ENCODE data around the gene ERICH3.

ERICH3 gene

DNA sequence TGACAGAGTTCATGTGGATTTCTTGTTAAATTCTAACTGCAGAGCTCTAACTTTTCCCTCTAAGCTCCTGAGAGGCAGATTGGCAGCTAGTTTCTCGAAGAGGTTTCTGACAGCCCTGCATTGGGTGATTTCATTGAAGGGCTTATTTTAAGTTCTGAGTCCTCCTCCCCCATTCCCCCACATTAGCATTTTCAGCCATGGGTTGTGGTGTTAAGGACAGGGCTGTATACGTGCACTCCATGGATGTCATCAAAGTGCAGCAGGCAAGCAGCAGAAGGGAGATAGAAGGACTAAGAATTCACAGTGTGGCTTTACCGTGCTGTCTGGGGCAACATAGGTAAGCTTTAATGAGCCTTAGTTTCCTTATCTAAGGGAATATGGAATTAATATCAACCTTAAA is 40.3 kb upstream of the ERICH3 start:
- no peak for DNase-seq (ENCODE audit: low spot score)
- TF ChIP-seq, protein P1, sequence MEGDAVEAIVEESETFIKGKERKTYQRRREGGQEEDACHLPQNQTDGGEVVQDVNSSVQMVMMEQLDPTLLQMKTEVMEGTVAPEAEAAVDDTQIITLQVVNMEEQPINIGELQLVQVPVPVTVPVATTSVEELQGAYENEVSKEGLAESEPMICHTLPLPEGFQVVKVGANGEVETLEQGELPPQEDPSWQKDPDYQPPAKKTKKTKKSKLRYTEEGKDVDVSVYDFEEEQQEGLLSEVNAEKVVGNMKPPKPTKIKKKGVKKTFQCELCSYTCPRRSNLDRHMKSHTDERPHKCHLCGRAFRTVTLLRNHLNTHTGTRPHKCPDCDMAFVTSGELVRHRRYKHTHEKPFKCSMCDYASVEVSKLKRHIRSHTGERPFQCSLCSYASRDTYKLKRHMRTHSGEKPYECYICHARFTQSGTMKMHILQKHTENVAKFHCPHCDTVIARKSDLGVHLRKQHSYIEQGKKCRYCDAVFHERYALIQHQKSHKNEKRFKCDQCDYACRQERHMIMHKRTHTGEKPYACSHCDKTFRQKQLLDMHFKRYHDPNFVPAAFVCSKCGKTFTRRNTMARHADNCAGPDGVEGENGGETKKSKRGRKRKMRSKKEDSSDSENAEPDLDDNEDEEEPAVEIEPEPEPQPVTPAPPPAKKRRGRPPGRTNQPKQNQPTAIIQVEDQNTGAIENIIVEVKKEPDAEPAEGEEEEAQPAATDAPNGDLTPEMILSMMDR (IDR thresholded peaks at IDR 0.05; ENCODE audit: extremely low read depth, missing control alignments), result no peak

DNA sequence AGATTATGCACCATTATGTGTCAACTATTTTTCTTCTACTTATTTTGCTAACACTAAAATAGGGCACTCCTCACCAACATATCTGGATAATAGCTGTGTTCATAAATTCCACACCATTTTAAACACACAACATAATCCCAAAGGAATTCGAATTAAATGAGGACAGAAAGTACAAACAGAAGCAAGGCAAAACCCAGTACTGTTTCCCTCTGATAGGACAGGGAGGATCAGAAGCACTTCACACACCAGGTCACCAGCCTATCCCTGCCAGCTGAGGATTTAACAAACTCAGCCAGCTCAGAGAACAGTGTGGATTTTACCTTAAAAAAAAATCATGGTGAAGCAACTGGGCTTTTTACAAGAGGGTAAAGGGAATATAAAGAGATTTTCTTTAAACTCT is 39.3 kb upstream of the ERICH3 start:
- DNase-seq (ENCODE audit: low spot score), result no peak
- TF ChIP-seq, protein P1 (IDR thresholded peaks at IDR 0.05; ENCODE audit: extremely low read depth, missing control alignments), result no peak

DNA sequence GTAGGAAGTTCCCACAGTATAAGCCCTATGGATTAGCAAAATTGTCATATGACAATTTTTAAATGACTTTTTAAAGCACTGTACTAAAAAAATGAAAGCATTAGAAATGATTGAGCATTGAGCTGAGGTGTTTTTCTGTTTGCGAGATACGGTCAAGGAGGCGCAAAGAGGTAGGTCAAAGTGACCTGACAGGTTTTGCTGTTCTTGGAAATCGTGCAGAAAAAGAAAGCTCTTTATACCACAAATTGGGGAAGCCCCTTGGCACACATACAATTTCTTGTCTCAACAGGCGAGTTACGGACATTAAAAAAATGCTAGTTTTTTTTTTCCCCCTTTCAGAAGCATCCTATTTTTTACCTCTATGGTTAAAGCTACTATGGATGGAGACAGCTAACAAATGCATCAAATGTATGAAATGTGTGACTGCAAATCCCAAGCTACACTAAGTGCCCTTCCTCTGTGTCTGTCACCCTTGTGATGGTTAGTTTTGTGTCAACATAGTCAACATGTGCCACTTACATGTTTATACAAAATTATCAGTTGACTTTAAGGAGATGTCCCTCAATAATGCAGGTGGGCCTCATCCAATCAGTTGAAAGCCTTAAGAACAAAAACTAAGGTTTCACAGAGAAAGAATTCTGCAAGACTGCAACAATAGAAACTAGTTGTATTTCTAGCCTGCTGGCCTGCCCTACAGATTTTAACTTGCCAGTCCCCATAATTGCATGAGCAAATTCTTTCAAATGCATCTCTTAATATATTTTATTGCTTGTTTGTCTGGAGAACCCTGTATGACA is 30.0 kb upstream of the ERICH3 start:
- TF ChIP-seq, protein P1 (IDR thresholded peaks at IDR 0.05; ENCODE audit: extremely low read depth, missing control alignments), result no peak
- no peak for DNase-seq (ENCODE audit: low spot score)

DNA sequence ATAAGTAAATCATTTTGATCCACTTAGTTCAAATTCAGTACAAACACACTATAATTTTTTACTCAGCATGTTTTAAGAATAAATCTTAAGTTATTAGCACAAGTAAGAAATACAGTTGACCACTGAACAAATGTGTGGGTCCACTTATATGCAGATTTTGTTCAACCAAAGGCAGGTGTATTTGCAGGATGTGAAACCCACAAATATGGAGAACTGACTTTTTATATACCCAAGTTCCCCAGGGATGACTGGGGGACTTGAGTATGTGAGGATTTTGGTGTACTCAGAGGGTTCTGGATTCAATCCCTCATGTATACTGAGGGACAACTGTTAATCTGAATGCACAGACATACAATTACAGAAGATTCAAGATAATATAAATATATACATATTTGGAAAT is 25.7 kb upstream of the ERICH3 start:
- TF ChIP-seq, protein P1 (IDR thresholded peaks at IDR 0.05; ENCODE audit: extremely low read depth, missing control alignments), result no peak
- no peak for DNase-seq (ENCODE audit: low spot score)

- TF ChIP-seq, protein P1 (IDR thresholded peaks at IDR 0.05; ENCODE audit: extremely low read depth, missing control alignments), result no peak
Measured at GRCh38 chr1:74697832-74698231, 24.2 kb upstream of the ERICH3 start.

DNA sequence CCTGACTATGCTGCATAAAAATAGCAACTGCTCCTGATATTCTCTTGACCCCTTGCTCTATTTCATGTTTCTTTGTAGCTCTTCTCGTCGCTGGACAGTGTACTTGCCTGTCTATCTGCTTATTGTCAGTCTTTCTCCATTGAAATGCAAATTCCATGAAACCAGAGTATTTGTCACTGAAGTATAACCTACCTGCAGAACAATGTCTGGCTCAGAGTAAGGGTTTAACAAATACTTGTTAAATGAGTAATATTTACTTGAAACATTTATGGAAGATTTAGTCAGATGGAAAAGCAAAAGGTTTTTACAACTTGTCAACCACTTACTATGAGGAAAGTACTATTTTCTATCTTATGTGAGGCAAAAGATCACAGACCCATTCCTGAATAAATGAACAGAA is 19.9 kb upstream of the ERICH3 start:
- no peak for DNase-seq (ENCODE audit: low spot score)
- TF ChIP-seq, protein P1 (IDR thresholded peaks at IDR 0.05; ENCODE audit: extremely low read depth, missing control alignments), result no peak

More at GRCh38 chr1:74697832-74698231, 24.2 kb upstream of the ERICH3 start:
- no peak for DNase-seq (ENCODE audit: low spot score)

DNA sequence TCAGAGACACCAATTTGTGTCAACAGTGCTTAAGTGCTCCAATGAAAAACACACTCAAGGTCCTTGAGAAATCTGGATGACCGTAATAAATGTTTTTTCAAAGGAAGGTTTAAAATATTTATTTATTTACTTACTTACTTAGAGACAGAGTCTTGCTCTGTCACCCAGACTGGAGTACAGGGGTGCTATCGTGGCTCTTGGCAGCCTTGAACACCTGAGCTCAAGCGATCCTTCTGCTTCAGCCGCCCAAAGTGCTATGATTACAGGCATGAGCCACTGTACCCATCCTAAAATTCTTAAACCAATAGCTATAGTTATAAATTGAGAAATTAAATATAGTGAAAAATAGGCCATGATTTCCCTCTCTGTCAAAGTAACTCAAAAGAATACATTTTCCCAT is 17.3 kb upstream of the ERICH3 start:
- TF ChIP-seq, protein P1 (IDR thresholded peaks at IDR 0.05; ENCODE audit: extremely low read depth, missing control alignments), result no peak
- no peak for DNase-seq (ENCODE audit: low spot score)
